ENCODE data around the gene KHDRBS2.

Gene KHDRBS2

GRCh38 chr6:61640463-61640862 is 645.6 kb downstream of the KHDRBS2 start:
- Mint-ChIP-seq H3K9me3 (peaks cover 16% of the 10 kb centered on the region), H3K4me3 (no peak overlapping the region), H3K4me1 (no peaks in the 10 kb centered on the region), H3K27me3 (ENCODE audit: low read depth) (no peaks in the 10 kb centered on the region), H3K27ac (no peak overlapping the region), H3K36me3 (ENCODE audit: low read depth) (no peaks in the 10 kb centered on the region)
- no peak for TF ChIP-seq CTCF (IDR thresholded peaks at IDR 0.05; ENCODE audit: unreplicated experiment in 3 of 3)

All from nephron (organoid).